ENCODE results near the gene PGAP1. TPM values are rescaled to one million over a fixed set of nuclear protein-coding genes. Genes with fewer than 3 reads are reported as not detected.

Gene PGAP1
- total RNA-seq, 1 experiment from 2014 or later, result 21.0 TPM

- Histone ChIP-seq H3K27ac (ENCODE audit: insufficient read length, low read depth, low read length) (no peak overlapping the region), H2BK12ac (ENCODE audit: insufficient read length, low read depth, low read length) (no peak overlapping the region)
- WGBS (ENCODE audit: extremely low coverage, insufficient read length, low lambda C conversion rate), result no CpG with 5 or more reads among the region's 2 CpGs
Measured at GRCh38 chr2:196808083-196808665, 118.3 kb downstream of the PGAP1 start.

More at GRCh38 chr2:196808083-196808665, 118.3 kb downstream of the PGAP1 start:
- H3K27ac Mint-ChIP-seq, result no peak overlapping the region
- Histone ChIP-seq H3K9me3 (ENCODE audit: control insufficient read depth, low read depth, low read length) (no peaks in the 10 kb centered on the region), H3K4me2 (ENCODE audit: insufficient read depth, insufficient read length, low read length) (no peak overlapping the region), H3K14ac (ENCODE audit: insufficient read depth, low read length) (no peak overlapping the region), H2BK5ac (ENCODE audit: insufficient read length, low read length) (no peak overlapping the region), H2BK20ac (ENCODE audit: low read depth, low read length, poor library complexity, severe bottlenecking) (no peak overlapping the region), H4K20me1 (ENCODE audit: control insufficient read depth, insufficient read depth, insufficient read length) (no peaks in the 10 kb centered on the region), H4K5ac (ENCODE audit: insufficient read length, low read depth, low read length) (no peak overlapping the region), H4K91ac (ENCODE audit: insufficient read length, low read depth, low read length) (no peak overlapping the region), H3K18ac (ENCODE audit: insufficient read length, low read depth, low read length) (no peak overlapping the region), H3K27me3 (ENCODE audit: insufficient read depth, low read length) (no peaks in the 10 kb centered on the region), H2AK5ac (ENCODE audit: insufficient read length, low read length) (no peak overlapping the region), H3K79me2 (ENCODE audit: insufficient read depth, low read length) (no peaks in the 10 kb centered on the region), H2BK120ac (ENCODE audit: low read depth, low read length, poor library complexity, severe bottlenecking) (no peak overlapping the region), H3T11ph (ENCODE audit: low read length) (no peak overlapping the region), H3K56ac (ENCODE audit: insufficient read length, low read depth, low read length) (no peak overlapping the region), H3K79me1 (ENCODE audit: insufficient read depth, low read depth, low read length, poor library complexity, severe bottlenecking) (no peaks in the 10 kb centered on the region), H3K9ac (ENCODE audit: extremely low read depth, insufficient read length, low read length) (no peak overlapping the region), H3K4ac (ENCODE audit: low read depth, low read length) (no peak overlapping the region), H3K4me1 (ENCODE audit: insufficient read depth, low read length) (no peaks in the 10 kb centered on the region), H3K23me2 (ENCODE audit: insufficient read length, low read depth, low read length, poor library complexity, severe bottlenecking) (no peaks in the 10 kb centered on the region), H3K23ac (ENCODE audit: insufficient read length, low read depth, low read length) (no peak overlapping the region), H2BK15ac (ENCODE audit: low read depth, low read length) (no peak overlapping the region), H2AFZ (ENCODE audit: low read length) (no peak overlapping the region), H4K8ac (replicated peaks; ENCODE audit: insufficient read length, low read depth, low read length) (no peak overlapping the region)
- no peak for DNase-seq
- H3K36me3 Mint-ChIP-seq (ENCODE audit: insufficient read depth in 1 of 3, low read depth in 3 of 3), result no peaks in the 10 kb centered on the region
- H3K27me3 Mint-ChIP-seq (ENCODE audit: low read depth), result peaks cover 14% of the 10 kb centered on the region
- no peaks in the 10 kb centered on the region for H3K4me1 Mint-ChIP-seq
- TF ChIP-seq, protein P1, sequence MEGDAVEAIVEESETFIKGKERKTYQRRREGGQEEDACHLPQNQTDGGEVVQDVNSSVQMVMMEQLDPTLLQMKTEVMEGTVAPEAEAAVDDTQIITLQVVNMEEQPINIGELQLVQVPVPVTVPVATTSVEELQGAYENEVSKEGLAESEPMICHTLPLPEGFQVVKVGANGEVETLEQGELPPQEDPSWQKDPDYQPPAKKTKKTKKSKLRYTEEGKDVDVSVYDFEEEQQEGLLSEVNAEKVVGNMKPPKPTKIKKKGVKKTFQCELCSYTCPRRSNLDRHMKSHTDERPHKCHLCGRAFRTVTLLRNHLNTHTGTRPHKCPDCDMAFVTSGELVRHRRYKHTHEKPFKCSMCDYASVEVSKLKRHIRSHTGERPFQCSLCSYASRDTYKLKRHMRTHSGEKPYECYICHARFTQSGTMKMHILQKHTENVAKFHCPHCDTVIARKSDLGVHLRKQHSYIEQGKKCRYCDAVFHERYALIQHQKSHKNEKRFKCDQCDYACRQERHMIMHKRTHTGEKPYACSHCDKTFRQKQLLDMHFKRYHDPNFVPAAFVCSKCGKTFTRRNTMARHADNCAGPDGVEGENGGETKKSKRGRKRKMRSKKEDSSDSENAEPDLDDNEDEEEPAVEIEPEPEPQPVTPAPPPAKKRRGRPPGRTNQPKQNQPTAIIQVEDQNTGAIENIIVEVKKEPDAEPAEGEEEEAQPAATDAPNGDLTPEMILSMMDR (conservative IDR thresholded peaks at IDR 0.05), result peak; percentile 46; the same call in 2 of the 3 replicates
- no peak overlapping the region for H3K4me3 Mint-ChIP-seq
- no peaks in the 10 kb centered on the region for H3K9me3 Mint-ChIP-seq
